Effector CD8-positive, alpha-beta T cell (primary cell): ENCODE data around the gene GLYR1.

Source experiments
- DNase-seq: peaks from one replicate; lab custom pipeline; 2025; lab: John Stamatoyannopoulos, UW

The GLYR1 gene

DNA sequence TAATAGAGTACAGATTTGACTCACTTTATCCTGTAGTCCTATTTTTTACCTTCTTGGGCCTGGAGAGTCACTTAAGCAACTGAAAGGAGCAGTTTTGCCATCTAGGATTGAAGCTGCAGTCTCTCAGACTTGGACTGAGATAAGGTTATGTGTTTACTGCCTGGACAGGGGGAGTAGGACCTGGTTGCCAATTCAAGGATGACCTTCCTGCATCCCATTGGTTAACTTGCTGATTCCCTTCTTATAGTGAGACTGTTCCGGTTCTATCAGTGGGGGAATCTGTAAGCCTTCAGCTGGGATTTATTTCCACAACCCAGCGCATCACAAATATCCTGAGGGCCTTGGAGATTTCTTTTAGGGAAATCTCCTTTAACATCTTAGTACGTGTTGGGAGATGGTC, 3.1 kb upstream of the GLYR1 start:
- no peak for DNase-seq

DNA sequence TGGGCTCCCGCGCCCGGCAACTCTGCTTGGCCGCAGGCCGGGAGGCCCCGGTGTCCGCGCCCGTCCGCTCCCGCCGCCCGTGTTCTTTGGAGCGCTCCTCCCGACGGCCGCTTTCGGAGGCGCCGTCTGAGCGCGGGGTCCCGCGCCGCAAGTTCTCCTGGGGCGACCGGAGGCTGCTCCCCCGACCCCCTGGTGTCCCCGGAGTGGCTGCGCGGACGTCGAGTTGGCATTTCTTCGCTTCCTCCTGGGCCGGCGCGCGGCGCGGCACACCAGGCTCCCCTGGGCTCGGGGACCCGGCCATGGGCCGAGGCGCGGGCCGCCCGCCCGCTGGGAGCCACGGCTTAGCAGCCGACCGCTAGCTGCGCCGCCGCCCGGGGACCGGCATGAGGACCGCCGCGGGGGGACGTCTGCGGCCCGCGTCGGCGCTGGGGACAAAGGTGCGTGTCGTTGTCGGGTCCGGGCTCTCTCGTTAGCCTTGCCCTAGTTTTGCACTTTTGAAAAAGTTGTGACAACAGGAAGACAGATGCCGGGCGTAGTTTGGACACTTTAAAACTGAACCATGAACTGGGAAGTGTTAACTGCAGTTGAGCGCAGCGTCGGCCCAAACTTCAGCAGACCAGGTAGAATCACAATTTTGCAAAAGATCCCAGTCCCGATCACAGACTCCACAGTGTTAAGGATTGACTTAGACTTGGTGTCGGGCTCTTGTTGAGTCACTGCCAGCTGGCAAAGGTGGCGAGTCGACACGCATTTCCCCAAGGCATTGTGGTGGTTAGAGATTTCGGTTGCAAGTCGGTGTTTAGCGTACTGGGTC, 893 bp upstream of the GLYR1 start:
- peak; percentile 14 for DNase-seq

DNA sequence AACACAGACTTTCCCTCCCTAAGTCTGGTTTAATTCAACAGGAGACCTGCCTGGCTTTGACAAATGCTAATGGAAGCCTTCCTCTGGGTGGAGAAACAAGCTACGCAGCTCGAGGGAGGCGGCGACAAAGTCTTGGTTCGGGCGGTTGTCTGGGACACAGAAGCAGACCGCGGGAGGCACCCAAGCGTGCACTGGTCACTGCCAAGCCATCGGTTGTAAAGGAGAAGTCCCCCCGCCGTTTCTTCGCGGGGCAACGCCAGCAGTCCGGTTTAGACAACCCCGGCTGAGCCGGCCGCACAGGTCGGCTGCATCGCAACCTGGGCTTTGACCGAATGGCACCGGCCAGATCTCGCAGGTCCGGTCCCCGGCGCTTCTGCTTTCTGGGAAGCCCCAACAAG, 586 bp downstream of the GLYR1 start:
- no peak for DNase-seq

DNA sequence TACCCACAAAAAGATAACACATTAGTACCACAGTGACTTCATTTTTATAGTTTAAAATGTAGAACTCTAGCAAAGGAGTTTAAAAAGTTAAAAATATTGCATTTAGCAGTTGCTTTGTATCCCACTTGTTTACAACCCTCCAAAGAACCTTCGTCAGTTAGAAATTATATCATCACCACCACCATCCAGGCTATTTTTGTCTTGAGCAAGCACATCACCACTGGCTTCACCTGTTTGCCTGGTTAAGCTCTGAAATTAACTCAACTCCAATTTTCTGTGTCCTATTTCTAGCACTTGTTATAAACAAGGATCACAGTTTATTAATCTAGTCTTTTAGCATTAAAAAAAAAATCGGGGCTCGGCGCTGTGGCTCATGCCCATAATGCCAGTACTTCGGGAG, 6.1 kb downstream of the GLYR1 start:
- no peak for DNase-seq

DNA sequence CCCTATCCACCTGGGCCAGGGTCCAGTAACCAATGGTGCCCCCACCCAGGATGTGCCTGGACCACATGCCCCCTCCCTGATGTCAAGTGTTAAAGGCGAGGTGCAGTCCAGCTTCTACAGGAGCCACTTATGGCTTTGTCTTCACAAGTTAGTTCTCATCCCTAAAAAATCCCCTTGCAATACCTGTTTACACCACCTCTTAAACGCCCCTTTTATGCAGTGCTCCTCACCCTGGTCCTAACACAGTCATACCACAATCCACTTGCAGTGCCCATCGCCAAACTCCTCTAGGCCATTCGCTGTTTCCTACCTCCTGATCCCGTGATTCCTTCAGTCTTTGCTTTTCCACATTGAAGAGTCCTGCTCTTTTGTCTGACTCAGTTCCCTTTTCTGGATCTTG, 7.1 kb downstream of the GLYR1 start:
- no peak for DNase-seq

DNA sequence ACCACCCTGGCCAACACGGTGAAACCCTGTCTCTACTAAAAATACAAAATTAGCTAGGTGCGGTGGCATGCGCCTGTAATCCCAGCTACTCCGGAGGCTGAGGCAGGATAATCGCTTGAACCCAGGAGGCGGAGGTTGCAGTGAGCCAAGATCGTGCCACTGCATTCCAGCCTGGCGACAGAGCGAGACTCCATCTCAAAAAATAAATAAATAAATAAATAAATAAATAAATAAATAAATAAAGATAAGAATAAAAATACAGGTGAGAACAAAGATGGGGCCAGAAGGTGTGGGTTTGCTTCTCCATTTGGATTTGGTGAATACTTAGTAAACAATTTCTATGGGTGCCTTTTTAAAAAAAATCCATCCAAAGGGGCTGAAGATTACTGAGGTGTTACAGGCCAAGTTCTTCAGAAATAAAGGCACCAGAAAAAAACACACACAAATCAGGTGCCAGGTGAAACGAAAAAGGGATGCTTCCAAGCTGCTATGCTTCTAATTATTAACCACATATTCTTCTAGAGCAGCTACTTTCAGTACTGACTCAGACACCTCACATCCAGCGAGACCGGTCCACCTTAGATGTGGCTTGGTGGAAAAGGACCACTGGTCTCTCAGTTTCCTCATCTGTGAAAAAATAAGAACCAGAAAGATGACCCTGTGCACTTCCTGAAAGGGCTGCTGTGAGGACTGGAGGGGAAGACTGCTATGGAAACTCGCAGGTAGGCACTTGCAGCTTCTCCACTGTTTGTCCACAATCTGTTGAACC, 9.2 kb downstream of the GLYR1 start:
- no peak for DNase-seq

DNA sequence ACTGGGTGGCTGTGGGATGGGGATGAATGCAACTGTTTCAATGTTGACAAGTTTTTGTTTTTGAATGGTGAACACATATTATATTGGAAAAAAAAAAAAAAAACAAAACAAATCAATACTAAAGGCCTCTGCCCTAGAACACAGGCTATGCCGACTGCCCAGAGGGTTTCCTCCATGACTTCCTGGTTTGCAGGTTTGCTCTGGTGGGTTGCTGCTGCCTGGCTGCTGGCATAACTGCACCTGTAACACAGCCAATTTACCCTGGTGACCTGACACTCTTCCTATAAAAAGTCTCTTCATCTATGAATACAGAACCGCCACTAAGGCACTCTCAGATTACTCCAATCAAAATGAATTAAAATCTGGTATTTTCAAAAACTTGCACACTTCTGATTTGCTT, 10.4 kb downstream of the GLYR1 start:
- no peak for DNase-seq

DNA sequence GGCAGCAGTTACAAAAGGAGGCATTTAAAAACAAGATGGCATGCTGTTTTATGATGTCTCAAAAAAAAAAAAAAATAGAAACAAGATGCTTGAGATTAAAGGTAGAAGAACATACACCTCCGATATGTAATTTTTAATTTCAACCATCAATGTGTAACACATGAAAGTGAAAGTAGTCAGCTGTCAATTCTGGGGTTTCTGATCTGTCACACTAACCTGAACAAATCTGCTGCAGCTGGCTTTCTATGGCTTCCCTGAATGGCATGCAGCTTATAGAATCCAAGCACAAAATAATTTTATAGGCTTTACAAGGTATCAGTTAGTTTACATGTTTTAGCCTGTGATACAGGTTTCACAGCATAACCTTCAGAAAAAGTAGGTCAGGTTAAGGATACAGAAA, 13.5 kb downstream of the GLYR1 start:
- no peak for DNase-seq

DNA sequence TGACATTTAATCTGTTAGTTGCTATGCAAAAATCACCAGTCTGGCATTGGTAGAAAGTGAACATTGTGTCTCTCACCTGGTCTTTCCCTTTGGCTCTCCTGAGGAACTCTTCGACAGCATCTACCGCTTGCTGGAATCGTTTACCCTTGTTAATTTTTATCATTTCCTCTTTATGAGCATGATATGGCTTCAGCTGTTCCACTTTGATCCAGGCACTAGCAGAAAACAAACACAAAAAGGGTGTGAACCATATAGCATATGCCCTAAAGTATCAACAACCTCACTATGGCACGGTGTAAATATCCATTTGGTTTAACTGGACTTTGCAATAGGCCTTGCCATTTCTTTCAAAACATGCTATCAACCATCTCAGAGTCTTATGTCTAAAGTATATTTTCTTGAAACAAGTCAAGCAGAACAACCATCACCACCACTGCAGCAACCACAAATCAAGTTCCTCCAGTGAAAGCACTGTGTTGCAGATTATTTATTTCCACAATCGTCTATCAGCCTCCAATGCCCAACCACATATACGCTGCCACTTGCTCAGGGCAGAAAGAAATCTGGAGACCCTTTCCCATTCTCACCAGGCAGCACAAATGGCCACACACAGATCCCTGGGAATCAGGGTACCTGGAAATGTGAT, 14.3 kb downstream of the GLYR1 start:
- no peak for DNase-seq

DNA sequence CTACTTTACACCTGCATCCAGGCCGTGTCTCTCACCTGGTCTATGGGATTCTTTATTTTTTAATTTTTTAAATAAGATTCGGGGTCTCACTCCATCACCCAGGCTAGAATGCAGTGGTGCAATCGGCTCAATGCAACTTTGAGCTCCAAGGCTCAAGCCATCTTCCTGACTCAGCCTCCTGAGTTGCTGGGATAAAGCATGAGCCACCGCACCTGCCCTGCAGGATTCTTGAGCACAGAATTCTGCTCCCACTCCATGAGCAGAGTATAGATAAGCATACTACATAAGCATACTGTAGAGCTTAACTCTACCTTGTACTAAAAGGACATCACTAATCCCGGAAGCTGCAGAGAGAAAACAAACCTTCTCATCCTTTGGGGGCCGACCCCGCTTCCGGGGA, 15.5 kb downstream of the GLYR1 start:
- DNase-seq = no peak

DNA sequence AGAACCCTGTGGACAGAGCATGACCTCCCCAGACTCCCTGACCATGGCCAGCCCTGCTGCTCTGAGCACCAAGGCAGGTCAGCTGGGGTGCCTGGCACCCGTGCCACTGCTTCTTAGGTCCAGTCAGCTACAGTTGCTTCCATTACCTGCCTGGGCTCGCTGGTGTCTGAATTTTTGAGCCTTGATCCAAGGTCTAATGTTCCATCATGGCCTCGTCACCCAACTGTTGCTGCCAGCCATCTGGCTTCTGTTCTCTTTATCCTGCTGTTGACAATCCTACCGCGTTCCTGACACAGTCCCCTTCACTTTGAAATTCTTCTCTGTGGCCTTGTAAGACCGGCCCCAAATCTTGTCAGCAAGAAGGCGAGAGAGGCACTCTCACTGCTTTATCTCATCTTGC, 16.7 kb downstream of the GLYR1 start:
- no peak for DNase-seq

DNA sequence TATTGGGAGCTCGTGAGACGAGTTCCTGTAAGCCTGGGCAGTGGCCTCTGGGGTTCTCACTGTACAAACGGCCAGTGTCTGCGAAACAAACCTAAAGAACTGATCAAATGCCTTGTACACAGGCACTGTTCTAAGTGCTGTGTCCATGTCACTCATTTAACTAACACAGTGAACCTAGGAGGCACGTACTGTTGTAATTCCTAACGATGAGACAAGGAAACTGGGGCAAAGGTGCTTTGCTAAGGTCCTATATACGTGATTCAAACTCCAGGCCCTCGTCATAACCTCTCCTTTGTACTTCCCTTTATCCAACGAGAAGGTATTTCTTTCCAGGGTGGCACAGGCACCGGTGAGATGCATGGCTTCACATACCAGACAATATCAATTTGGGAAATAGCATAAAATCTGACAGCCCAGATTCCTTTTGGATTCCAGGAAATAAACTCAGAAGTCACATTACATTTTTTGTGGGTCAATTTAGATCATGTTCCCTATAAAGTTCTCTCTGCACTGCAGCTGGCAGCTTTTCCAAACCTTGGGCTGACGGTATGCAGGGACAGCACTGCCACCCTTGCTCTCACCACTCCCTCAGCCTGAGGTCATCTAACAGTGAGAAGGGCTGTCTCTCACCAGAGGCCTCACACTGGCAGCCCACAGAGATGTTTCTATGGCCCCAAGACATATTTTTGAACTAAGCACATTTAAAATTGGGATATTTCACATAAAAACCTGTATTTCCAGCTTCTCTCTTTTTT, 18.3 kb downstream of the GLYR1 start:
- no peak for DNase-seq

DNA sequence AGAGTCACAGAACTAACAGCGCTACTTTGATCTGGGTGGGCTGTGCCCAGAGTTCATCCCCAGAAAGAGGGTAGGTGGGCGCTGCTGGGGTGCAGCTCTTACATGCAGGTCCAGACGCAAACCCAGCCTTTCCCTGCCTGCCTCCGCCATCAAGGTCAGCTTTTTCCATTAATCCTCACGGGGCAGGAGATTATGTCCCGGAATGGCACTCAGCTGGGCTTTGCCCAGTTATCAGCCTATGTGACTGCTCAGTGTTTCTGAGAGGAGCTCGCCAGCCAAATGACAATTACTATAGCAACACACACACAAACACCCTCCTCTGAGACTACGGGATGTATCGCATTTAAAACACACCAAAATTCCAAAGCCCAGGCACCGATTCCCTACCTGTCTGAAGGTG, 20.1 kb downstream of the GLYR1 start:
- DNase-seq = no peak

DNA sequence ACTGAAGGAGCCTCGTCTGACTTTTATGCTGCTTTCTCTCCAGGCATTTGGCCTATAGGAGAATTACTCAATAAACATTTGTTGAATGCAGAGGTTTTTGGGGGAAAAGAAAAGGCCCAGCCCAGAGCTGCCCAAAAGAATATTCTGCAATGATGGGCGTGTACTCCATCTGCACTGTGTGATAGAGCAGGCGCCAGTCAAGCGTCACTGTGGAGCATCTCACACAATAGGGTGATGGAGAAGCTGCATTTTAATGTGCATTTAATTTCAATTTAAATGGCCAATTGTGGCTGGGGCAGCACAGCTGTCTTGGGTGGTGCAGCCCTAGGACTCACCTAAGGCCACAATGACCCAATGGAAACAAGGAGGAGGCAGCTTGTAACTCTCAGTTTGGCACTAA, 20.6 kb downstream of the GLYR1 start:
- no peak for DNase-seq

DNA sequence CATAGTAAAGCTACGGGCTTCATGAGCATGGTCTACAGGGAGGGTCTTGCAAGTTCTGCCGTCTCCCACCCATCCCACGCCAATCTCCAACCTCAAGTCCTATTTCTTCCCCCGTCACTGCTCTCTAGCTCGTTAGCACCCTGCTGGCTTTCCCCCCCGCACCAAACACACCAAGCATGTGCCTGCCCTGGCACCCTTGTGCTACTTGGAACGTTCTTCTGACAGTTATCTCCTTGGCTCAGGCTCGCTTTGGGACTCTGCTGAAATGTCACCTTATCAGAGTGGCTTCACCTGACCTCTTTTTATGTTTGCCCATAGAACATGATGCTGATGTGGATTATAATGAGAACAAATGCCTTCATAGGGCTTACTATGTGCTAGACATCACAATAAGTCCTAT, 21.9 kb downstream of the GLYR1 start:
- DNase-seq = no peak

DNA sequence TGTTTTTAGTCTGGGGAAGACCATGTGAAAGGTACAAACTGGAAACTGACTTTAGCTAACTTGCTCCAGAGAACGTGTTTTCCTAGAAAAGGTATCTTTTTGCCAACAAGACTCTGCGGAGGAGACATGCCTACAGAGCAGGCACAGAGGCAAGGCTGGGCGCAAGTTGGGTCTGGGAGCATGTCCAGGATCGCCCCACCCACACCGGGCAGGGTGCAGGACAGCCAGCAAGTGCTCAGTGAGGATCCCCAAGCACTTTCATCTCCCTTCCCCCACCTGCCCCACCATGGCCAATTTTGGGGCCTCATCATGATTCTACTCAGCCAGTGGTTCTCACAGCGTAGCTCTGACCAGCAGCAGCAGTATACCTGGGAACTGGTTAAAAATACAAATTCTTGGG, 26.4 kb downstream of the GLYR1 start:
- DNase-seq = no peak

DNA sequence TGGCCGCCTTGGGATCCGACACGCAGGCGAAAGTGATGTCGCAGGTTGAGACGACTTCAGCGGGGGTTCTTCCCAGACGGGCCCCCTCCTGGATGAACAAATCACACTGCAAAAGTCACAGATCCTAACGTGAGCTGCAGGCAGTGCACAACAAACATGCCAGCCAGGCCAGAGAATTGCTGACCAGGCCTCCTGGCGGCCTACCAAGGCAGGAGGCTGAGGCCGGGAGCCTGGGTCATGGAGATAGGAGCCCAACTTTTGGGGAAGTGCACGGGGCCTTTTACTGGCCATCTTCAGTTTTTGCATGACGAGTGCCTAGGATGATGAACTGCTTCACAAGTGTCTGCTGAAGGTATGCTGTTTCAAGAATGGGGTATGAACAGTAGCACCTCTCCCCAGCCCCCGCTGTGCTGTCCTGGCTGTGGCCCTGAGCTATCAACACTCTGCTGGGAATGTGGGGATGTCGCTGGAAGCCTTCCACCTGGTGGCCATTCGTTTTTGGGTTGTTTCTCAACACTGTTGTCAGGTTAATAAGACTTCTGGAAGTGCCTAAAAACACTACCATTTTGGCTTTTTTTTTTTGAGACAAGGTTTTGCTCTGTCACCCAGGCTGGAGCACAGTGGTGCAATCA, 32.4 kb downstream of the GLYR1 start:
- DNase-seq = no peak

DNA sequence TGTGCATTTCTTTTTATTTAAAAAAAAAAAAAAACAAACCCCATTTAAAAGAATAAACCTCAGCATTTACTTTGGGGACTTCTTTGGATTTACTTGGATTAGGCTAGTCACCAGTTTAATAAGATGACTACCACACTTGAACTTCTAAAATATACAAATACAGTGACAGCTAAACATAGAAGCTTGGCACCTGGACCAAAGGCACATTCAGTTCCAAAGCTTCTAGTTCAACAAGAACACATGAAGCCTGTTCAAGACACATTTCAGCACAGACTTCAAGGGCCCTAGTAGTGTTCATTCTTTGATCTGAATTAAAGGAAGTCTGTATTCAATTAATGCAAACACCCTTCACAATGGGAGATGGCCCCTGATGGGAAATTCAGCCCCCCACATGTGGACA, 33.0 kb downstream of the GLYR1 start:
- no peak for DNase-seq

DNA sequence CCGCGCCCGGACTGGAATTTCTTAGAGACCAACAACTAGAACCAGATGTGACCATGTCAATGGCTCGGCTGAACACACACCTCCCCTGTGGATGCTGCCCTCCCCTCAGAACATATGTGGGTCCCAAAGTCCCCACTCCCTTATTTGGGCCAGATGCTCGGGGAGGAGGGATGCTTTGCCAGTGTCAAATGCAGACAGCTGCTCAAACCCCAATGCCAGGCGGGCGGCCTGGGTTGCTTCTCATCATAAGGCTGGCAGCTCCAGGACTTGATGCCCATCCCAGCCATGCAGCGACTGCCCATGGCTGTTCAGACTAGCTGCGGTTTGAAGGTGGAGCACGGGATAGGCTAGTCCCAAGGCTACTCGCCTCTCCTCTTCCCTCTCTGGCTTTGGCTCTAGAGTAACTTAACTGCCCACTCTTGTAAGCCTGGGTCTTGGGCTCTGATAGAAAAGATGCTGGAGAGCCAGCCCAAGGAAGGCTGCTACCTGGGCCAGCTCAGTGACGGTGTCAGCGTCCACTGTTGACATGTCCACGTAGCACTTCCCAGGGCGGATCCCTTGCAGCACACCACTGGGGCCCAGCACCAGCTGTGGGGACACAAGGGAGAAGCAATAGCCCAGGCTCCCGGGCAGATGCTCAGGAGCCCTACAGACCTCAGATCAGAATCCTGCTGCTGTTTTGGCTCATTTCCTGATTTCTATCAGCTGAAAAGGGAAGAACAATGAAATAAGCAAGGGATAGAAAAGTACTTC, 33.7 kb downstream of the GLYR1 start:
- no peak for DNase-seq

DNA sequence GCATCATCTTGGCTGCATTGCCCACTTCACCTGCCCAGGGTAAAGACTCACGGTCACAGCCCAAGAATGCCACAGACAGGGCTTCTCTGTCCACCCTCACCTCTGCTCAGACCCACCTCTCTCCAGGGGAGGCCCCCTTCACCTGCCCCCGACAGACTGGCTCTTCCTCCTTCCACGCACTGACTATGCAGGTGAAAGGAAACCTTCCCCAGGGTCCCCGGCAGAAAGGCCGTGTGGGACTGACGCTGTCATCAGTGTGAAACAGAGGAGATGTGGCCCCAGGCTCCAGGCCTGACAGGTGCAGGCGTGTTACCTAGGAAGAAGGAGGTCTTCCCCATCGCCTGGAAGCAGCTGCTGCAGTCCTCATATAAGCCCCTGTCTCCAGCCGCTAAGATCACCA, 35.3 kb downstream of the GLYR1 start:
- no peak for DNase-seq

DNA sequence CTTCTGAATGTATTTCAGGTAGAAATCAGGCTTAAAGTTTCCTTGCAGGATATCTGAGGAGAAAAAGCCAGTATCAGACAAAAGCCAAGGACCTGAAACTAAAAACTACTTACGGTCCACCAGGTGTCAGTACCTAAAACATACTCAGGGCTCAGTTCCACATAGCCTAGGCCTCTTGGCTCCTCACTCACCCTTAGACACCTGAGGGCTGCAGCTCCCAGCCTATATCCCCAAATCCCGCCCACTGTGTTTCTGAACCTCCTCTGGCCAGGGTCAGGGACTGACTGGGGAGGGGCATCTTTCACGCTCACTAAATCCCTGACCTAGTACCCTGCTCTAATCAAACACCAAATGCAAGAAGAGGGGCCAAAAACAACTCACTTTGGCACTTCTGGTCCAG, 35.8 kb downstream of the GLYR1 start:
- no peak for DNase-seq
